GM19239 (cell line): Measurements from ENCODE around the gene TMEM45A.

ENCODE experiments used
- DNase-seq: peaks from one replicate; pipeline ENCODE4 v3.0.0; 2011; ENCODE audit warnings: low spot score; ENCODE audit not compliant: insufficient read length
- FAIRE-seq: peaks from 2 replicates; lab custom pipeline; 2011; peaks lifted over from hg19 to GRCh38; lab: Jason Lieb, UNC

Gene TMEM45A

GRCh38 chr3:100606894-100607512 lies 114.6 kb downstream of the TMEM45A start:
- DNase-seq (no peak), FAIRE-seq (peak; percentile 89)

DNA sequence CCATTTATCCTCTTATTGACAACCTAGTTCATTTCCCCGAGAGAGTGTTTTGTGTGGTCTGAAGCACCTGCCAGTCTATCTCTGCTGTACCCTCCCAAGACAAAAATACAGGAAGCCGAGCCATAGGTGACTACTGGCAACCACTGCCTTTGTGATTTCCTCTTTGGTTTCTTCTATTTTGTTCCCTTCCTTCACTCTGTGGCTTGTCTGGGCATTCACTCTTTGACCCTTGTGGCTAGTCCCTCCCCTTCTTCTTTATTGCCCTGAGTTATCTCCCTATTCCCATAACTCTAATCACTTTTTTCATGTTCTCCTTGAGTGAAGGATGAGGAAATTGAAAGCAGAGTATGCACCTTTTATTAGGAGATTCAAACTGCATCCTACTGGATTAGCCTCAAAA lies 116.9 kb downstream of the TMEM45A start, which contains the start of gene ADGRG7:
Gene ADGRG7, plus strand, starts transcription at position 297 of the 400 bp plus-strand sequence. CDS start 256 bp downstream, outside the sequence.
- no peak for DNase-seq
- FAIRE-seq, result peak; percentile 45

DNA sequence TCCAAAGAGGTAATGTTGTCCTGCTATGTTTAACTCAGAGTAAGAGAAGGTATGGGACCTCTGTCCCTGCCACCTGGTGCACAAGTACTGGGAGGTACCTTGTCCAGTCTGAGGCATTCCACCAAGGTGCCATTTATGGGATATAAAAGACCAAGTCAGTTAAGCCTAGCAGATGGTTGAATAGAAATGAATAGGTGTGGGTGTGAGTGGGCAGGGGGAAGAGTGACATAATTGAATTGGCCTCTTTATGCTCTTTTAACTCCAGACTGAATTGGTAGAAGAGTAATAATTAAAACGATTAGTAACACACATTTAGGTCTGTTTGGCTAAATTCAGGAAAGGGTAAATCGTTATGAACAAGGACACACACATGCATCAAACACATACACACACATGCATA lies 117.5 kb downstream of the TMEM45A start:
- no peak for FAIRE-seq
- no peak for DNase-seq

DNA sequence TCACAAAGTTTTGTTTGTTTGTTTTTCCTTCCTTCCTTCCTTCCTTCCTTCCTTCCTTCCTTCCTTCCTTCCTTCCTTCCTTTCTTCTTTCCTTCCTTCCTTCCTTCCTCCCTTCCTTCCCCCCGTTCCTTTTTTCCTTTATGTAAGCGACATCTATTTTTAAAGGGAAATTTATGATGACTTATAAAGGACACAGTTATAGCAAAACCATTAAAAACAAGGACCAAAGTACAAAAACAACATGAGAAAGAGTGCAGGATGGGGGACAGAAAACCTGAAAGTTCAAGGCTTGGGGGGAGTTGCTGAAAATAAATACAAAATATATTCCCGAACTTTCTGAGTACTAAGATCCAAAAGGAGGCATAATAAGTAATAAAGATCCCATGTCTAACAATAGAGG lies 118.8 kb downstream of the TMEM45A start:
- DNase-seq (no peak), FAIRE-seq (no peak)

DNA sequence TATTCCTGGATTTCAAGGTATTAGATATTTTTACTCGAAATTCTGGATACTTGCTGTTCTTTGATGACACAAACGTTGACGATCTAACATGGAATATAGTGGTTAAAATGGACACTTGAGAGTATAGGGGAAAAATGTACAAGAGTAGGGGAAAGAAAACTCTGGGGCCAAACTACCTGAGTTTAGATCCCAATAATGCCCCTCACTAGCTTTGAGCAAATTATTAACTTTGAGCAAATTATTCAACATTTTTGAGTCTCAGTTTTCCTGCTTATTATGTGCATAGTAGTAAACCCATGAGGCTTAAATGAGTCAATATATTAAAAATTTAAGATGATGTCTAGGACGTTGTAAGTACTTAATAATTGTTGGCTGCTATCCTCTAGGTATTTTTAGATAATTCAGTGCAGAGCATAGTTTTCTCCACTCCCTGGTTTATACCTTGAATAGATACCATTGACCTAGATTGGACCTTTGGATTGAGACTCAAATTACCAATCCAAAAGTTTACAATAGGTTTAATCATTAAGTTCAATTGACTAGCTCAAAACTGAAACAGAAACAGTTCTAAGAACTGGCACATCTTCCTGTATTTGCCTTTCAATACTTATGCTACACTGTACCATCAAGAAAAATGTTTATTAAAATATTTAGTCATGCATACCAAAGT lies 121.4 kb downstream of the TMEM45A start:
- no peak for DNase-seq
- peak; percentile 87 for FAIRE-seq

DNA sequence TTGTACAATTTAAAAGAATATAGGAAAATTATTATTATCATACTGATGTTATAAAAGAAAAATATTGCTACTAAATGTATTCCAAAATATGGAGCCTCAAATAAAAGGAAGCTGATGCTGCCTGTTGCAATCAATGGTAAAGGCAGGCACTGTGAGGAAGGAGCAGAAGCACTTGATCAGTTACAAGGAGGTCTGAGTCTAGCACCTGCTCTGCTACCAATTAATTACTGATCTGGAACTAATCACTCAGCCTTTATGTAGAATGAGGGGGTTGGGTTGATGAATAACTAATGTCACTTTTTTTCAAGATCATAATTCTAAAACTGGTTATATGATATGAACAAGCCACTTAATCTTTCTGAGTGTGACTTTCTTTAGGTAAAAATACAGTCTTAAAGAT lies 122.5 kb downstream of the TMEM45A start:
- peak; percentile 67 for FAIRE-seq

DNA sequence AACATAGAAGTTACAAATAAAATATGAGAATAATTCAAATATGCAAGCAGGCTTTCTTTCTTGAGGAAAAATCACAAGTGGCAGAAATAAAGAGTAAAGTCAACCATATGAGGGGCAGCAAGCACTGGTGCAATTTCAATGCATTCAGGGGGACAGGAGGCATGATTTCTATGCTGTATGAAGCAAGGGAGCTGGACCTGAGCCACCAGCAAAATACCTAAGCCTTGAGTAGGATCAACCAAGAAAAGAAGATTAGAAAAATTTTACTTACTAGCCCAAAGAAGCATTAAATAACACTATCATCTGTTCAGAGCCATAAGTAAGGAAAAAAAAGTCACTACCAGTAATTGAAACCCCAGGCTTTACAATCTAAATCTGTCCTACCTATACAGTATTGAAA lies 123.3 kb downstream of the TMEM45A start:
- FAIRE-seq, result no peak

More for the DNA sequence above, 122.5 kb downstream of the TMEM45A start:
- no peak for DNase-seq

GRCh38 chr3:100621251-100621650 lies 128.8 kb downstream of the TMEM45A start:
- FAIRE-seq (no peak), DNase-seq (no peak)

More for the DNA sequence above, 123.3 kb downstream of the TMEM45A start:
- DNase-seq, result no peak
